IPS DF 6.9 (cell line): ENCODE results near the gene PXMP4.

Experiments
- DNase-seq: peaks from one replicate; pipeline ENCODE4 v3.0.0-alpha.2; 2013; ENCODE audit warnings: low read depth, low spot score
- H3K27ac ChIP-seq: one replicate; pipeline ENCODE4 v1.5.1; 2013; ENCODE audit warnings: low read length, control low read depth
- H3K27me3 ChIP-seq: 2 replicates; pipeline ENCODE4 v1.6.1; 2013; ENCODE audit warnings: mild to moderate bottlenecking, low read length; ENCODE audit not compliant: control insufficient read depth, insufficient read depth
- H3K36me3 ChIP-seq: 2 replicates; pipeline ENCODE4 v1.6.1; 2013; ENCODE audit warnings: low read length; ENCODE audit not compliant: control insufficient read depth, insufficient read depth
- H3K4me1 ChIP-seq: 2 replicates; pipeline ENCODE4 v1.6.1; 2013; ENCODE audit warnings: low read length; ENCODE audit not compliant: control insufficient read depth, insufficient read depth
- H3K4me3 ChIP-seq: 2 replicates; pipeline ENCODE4 v1.5.1; 2013; ENCODE audit warnings: mild to moderate bottlenecking, low read length
- H3K9me3 ChIP-seq: 2 replicates; pipeline ENCODE4 v1.6.1; 2013; ENCODE audit warnings: low read length, inconsistent platforms; ENCODE audit not compliant: control insufficient read depth, insufficient read depth
- WGBS: extraction: QIAGEN DNeasy Blood & Tissue Kit; methylation state at CpG from one replicate; pipeline ENCODE4 v1.1.7; 2013; ENCODE audit warnings: mixed read lengths, missing lambda C conversion rate; ENCODE audit not compliant: insufficient read length, insufficient coverage; 5-methylcytosine and 5-hydroxymethylcytosine counted together

Gene PXMP4

GRCh38 chr20:33685328-33686099 is 34.6 kb downstream of the PXMP4 start:
- peaks cover 4% of the 10 kb centered on the region; the same call in 1 of the 2 replicates for H3K4me1 ChIP-seq
- DNase-seq: no peak
- no peaks in the 10 kb centered on the region; the same call in 1 of the 2 replicates for H3K27me3 ChIP-seq
- H3K9me3 ChIP-seq: no peaks in the 10 kb centered on the region
- WGBS: no CpG with 5 or more reads among the region's 53 CpGs
- peak overlapping the region; percentile 68 for H3K4me3 ChIP-seq
- H3K36me3 ChIP-seq: no peaks in the 10 kb centered on the region
- no peak overlapping the region for H3K27ac ChIP-seq

- Histone ChIP-seq H3K4me3 (peak overlapping the region; percentile 68; the same call in 1 of the 2 replicates), H3K4me1 (peaks cover 4% of the 10 kb centered on the region; the same call in 1 of the 2 replicates), H3K9me3 (no peaks in the 10 kb centered on the region), H3K27me3 (no peaks in the 10 kb centered on the region; the same call in 1 of the 2 replicates), H3K36me3 (peaks cover 6% of the 10 kb centered on the region), H3K27ac (no peak overlapping the region)
- WGBS: no CpG with 5 or more reads among the region's 10 CpGs
- DNase-seq: no peak
Observed at GRCh38 chr20:33684533-33685327, 35.4 kb downstream of the PXMP4 start.

DNA sequence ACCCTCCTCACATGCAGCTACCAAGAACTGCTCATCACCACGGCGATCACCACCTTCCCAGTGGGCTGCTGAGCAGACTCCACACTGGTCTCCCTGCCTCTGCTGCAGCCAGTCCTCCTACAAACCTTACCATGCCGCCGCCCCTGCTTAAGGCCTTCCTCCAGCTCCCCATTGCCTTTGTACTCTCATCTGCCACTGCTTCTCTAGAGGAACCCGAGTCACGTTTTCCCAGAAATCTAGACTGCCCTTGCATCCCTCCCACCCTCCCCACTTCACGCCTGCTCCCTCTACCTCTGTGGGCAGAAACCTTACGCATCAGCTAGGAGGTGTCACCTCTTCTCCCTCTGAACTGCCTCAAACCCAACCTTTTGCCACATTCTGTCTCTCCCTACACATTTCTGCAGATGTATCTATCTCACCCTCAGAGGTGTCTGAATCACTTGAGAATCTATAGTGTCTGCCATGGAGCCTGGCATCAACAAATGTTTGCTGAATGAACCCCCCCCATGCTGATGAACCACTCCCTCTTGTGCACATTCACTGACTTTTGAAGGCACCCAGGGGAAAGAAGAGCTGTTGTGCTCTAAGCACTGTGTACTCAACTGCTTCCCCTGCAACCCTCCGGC is 38.3 kb downstream of the PXMP4 start:
- Histone ChIP-seq H3K4me1 (peaks cover 3% of the 10 kb centered on the region), H3K9me3 (no peaks in the 10 kb centered on the region), H3K27me3 (no peaks in the 10 kb centered on the region), H3K27ac (no peak overlapping the region), H3K36me3 (peaks cover 19% of the 10 kb centered on the region), H3K4me3 (no peak overlapping the region)
- no CpG with 5 or more reads among the region's 9 CpGs for WGBS
- DNase-seq: no peak

DNA sequence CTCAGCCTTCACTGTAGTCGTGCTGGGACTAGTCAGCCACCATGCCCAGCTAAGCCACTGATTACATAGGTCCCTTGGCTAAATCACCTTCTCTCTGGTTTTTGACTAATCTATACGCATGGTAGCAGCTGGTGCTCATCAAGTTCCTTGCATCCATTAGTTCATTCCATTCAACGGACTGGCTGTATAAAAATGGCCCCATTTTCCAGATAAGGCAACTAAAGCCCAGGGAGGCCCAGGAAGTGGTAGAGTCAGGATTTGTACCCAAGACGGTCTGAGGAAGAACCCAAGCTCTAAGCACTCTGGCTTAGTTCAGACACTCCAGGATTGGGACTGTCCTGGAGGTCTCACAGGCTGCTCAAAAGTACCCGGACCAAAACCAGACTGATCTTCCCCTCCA is 38.8 kb downstream of the PXMP4 start:
- Histone ChIP-seq H3K4me3 (no peak overlapping the region), H3K9me3 (no peaks in the 10 kb centered on the region), H3K36me3 (peaks cover 25% of the 10 kb centered on the region), H3K4me1 (peaks cover under 1% of the 10 kb centered on the region; the same call in 1 of the 2 replicates), H3K27me3 (no peaks in the 10 kb centered on the region), H3K27ac (no peak overlapping the region)
- no CpG with 5 or more reads among the region's 5 CpGs for WGBS
- DNase-seq: no peak

DNA sequence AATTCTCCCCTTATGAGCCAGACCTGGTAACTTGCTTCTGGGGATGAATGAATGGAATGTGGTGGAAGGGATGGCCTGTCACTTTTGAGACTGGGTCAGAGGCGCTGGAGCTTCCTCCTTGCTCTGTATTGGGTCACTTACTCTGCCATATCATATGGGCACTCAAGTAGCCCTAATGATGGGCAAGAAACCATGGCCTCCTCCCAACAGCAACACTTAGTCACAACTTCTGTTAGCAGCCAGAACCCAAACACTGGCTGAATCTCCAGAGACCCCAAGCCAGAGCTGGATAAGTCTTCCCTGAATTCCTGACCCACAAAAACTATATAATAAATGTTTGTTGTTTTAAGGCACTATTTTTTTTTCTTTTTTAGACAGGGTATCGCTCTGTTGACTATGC is 39.4 kb downstream of the PXMP4 start:
- H3K4me1 ChIP-seq: peaks cover 2% of the 10 kb centered on the region; the same call in 1 of the 2 replicates
- no peak for DNase-seq
- H3K36me3 ChIP-seq: peaks cover 27% of the 10 kb centered on the region
- H3K27ac ChIP-seq: no peak overlapping the region
- no CpG with 5 or more reads among the region's 2 CpGs for WGBS
- H3K9me3 ChIP-seq: no peaks in the 10 kb centered on the region
- no peaks in the 10 kb centered on the region for H3K27me3 ChIP-seq
- no peak overlapping the region for H3K4me3 ChIP-seq

- Histone ChIP-seq H3K36me3 (peaks cover 27% of the 10 kb centered on the region), H3K4me3 (no peak overlapping the region)
Observed at GRCh38 chr20:33679758-33680485, 40.2 kb downstream of the PXMP4 start.

GRCh38 chr20:33677991-33678702 is 42.0 kb downstream of the PXMP4 start:
- WGBS: no CpG with 5 or more reads among the region's 15 CpGs
- Histone ChIP-seq H3K9me3 (no peaks in the 10 kb centered on the region), H3K36me3 (peaks cover 27% of the 10 kb centered on the region), H3K27me3 (no peaks in the 10 kb centered on the region), H3K4me3 (no peak overlapping the region), H3K4me1 (peaks cover 5% of the 10 kb centered on the region), H3K27ac (no peak overlapping the region)
- DNase-seq: no peak

More at GRCh38 chr20:33679758-33680485, 40.2 kb downstream of the PXMP4 start:
- no peak for DNase-seq
- Histone ChIP-seq H3K27ac (no peak overlapping the region), H3K9me3 (no peaks in the 10 kb centered on the region), H3K4me1 (peaks cover 2% of the 10 kb centered on the region; the same call in 1 of the 2 replicates), H3K27me3 (no peaks in the 10 kb centered on the region)
- WGBS: no CpG with 5 or more reads among the region's 20 CpGs

DNA sequence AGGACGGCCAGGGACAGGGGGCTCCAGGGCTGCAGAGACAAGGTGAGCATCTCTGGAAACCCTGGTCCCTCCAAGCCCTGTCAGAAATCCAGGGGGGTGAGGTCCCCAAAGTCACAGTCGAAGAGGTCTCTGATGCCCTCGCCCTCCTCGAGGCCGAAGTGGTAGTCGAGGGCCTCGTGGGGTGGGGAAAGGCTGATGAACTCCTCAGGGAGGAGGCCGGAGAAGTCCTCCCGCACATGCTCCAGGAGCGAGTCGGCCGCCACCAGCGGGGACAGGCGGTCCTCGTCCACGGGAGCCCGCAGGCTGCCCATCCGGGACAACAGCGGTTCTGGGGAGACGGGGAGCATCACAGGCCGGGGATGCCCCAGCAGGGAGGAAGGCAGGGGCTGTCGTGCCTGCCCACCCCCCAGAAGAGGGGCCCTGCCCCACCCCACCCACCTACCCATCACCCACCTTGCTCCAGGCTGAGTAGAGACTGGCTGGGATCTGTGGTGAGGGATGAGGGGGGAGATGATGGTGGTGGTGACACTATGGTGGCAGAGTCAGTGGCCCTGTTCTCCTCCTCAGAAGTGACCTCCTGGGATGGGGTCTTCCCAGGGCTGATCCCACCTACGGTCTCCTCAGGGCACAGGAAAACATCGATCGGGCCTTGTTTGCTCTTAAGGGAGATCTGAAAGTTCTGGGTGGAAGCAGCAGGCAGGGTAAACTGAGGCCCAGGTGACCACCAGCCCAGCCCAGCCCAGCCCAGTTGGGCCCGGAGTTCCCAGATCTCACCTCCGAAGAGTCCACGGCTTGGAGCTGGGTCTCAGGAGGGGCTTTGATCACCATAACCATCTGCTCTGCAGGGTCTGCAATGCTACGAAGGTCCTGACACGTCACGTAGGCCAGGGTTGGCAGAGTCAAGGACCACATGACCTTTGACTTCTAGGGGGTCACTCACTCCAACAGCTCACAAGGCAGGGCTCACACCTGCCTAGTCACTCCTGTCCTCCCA is 43.2 kb downstream of the PXMP4 start:
- H3K27ac ChIP-seq: no peak overlapping the region
- no peaks in the 10 kb centered on the region for H3K27me3 ChIP-seq
- no CpG with 5 or more reads among the region's 31 CpGs for WGBS
- peaks cover 5% of the 10 kb centered on the region for H3K4me1 ChIP-seq
- no peak for DNase-seq
- no peak overlapping the region for H3K4me3 ChIP-seq
- H3K9me3 ChIP-seq: no peaks in the 10 kb centered on the region
- peaks cover 27% of the 10 kb centered on the region for H3K36me3 ChIP-seq

GRCh38 chr20:33676121-33676520 is 44.0 kb downstream of the PXMP4 start:
- H3K4me3 ChIP-seq: no peak overlapping the region
- DNase-seq: no peak
- no peak overlapping the region for H3K27ac ChIP-seq
- no peaks in the 10 kb centered on the region for H3K27me3 ChIP-seq
- no peaks in the 10 kb centered on the region for H3K9me3 ChIP-seq
- peaks cover 5% of the 10 kb centered on the region for H3K4me1 ChIP-seq
- WGBS: no CpG with 5 or more reads among the region's 11 CpGs
- H3K36me3 ChIP-seq: peaks cover 29% of the 10 kb centered on the region
